ENCODE measurements around the gene MYLIP. TPM values are rescaled to one million over a fixed set of nuclear protein-coding genes. Genes with fewer than 3 reads are reported as not detected.
A peak's percentile ranks its signal among the peaks of the same experiment; 100 is the strongest.

Gene MYLIP
- polyA plus RNA-seq, 1 experiment: 6.5 TPM

DNA sequence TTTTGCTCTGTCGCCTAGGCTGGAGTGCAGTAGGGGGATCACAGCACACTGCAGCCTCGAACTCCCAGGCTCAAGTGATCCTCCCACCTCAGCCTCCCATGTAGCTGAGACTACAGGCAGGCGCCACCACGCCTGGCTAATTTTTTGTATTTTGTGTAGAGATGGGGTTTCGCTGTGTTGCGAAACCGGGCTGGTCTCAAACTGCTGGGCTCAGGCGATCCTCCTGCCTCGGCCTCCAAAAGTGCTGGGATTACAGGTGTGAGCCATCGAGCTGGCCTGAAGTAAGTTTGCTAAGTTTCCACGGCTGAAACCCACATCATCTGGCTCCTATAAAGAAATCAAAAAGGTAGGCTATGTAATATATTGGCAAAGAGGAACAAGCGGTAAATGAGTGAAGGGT is 1.4 kb upstream of the MYLIP start:
- ChIA-PET CTCF (interaction anchor here (1.1 to 2.1 kb wide), 2 partner anchors 56 to 436 kb away, joined by 3 to 10 read pairs; no protein-coding TSS in a partner anchor), POLR2A (no interaction called here)
- Histone ChIP-seq H3K27me3 (ENCODE audit: control insufficient read depth, insufficient read depth, low read length) (peaks cover 28% of the 10 kb centered on the region), H3K4me3 (ENCODE audit: low read depth, low read length) (no peak overlapping the region), H3K36me3 (ENCODE audit: control insufficient read depth, insufficient read depth, low read length) (no peaks in the 10 kb centered on the region)
- TF ChIP-seq, protein P1, sequence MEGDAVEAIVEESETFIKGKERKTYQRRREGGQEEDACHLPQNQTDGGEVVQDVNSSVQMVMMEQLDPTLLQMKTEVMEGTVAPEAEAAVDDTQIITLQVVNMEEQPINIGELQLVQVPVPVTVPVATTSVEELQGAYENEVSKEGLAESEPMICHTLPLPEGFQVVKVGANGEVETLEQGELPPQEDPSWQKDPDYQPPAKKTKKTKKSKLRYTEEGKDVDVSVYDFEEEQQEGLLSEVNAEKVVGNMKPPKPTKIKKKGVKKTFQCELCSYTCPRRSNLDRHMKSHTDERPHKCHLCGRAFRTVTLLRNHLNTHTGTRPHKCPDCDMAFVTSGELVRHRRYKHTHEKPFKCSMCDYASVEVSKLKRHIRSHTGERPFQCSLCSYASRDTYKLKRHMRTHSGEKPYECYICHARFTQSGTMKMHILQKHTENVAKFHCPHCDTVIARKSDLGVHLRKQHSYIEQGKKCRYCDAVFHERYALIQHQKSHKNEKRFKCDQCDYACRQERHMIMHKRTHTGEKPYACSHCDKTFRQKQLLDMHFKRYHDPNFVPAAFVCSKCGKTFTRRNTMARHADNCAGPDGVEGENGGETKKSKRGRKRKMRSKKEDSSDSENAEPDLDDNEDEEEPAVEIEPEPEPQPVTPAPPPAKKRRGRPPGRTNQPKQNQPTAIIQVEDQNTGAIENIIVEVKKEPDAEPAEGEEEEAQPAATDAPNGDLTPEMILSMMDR (IDR thresholded peaks at IDR 0.05; ENCODE audit: insufficient read depth, low read depth, low read length): no peak
- DNase-seq (ENCODE audit: low read depth): no peak

DNA sequence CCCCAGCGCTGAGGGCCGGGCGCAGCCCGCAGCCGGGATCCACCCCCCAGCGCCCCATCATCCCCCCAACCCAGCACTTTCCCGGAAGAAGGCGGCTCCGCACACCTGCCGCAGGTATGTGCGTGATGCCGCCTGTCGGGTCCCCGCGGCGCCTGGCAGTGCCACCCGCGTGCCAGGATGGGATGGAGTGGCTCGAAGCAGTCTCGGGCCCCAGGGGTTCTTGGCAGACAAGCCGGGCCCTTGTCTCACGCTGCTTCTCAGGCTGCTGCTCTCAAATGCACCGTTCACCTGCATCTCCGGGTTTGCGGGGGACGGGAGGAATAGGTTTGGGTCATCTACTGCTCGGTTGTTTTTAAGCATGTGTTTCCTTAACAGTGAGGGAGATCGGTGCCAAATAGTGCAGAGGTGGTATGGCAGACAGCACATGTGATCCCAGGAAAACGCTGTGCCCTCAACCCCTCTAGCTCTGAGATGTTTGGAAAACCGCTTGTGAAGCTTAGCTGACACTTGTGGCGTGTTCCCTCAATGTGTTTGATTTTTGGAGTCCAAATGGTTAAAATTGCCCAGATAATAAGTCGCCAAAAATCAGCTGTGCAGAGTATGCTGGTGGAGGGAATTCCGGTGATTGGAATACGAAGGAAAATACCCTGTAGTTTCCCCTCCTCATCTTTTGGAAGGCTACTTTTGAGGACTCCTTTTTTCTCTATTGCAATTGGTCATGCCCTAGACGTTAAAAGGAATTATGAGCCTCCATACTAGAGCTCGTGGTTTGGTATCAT is 926 bp downstream of the MYLIP start:
- Histone ChIP-seq H3K36me3 (ENCODE audit: control insufficient read depth, insufficient read depth, low read length) (no peaks in the 10 kb centered on the region), H3K4me3 (ENCODE audit: low read depth, low read length) (peak overlapping the region; percentile 84), H3K27me3 (ENCODE audit: control insufficient read depth, insufficient read depth, low read length) (peaks cover 22% of the 10 kb centered on the region)
- CTCF ChIA-PET: interaction anchor here (1.0 to 3.8 kb wide), 5 partner anchors 24 to 438 kb away, joined by 3 to 18 read pairs (median 4); no protein-coding TSS in a partner anchor
- POLR2A ChIA-PET: no interaction called here
- TF ChIP-seq, protein P1 (IDR thresholded peaks at IDR 0.05; ENCODE audit: insufficient read depth, low read depth, low read length): no peak
- no peak for DNase-seq (ENCODE audit: low read depth)

DNA sequence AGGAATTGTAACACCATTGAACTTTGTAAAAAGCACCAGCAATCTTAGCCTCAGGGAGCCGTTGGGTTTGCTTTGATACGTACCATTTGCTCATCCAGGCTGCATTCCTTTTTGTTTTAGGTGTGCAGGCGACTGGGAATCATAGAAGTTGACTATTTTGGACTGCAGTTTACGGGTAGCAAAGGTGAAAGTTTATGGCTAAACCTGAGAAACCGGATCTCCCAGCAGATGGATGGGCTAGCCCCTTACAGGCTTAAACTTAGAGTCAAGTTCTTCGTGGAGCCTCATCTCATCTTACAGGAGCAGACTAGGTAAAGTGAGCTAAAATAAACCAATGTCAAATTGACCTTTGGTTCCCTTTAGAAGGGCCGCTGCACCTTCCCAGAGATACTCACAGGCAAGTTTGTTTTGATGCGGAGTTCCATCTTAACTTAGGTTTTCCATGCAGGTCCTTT is 1.6 kb downstream of the MYLIP start:
- POLR2A ChIA-PET: interaction anchor here (0.7 kb wide), 1 partner anchor 9 kb away, joined by 15 read pairs; no protein-coding TSS in a partner anchor

DNA sequence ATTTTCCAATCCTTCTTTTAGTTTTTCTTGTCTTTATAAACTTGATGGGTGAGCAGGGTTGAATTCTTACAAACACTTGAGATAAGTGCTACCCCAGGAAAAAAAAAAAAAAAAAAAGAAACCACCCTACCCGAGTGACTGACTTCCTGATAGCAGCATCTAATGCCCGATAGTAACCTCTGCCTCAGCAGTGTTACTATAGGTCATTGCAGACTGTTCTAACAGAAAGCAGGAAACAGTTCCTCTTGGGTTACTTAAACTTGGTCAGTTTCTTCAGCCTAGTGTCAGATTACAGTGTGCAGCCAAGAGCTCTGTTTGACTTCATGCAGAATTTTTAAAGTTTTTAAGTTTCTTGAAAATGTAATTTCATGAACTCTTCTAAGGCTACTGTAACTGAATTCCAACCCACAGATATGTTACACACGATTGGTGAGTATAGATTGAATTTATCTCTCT is 2.1 kb downstream of the MYLIP start:
- DNase-seq (ENCODE audit: low read depth): no peak
- Histone ChIP-seq H3K27me3 (ENCODE audit: control insufficient read depth, insufficient read depth, low read length) (peaks cover 17% of the 10 kb centered on the region), H3K4me3 (ENCODE audit: low read depth, low read length) (peak overlapping the region; percentile 84), H3K36me3 (ENCODE audit: control insufficient read depth, insufficient read depth, low read length) (no peaks in the 10 kb centered on the region)
- TF ChIP-seq, protein P1 (IDR thresholded peaks at IDR 0.05; ENCODE audit: insufficient read depth, low read depth, low read length): no peak
- CTCF ChIA-PET: interaction anchor here (1.0 to 3.8 kb wide), 5 partner anchors 11 to 439 kb away, joined by 3 to 18 read pairs (median 4); no protein-coding TSS in a partner anchor
- POLR2A ChIA-PET: interaction anchor here (0.7 kb wide), 1 partner anchor 10 kb away, joined by 15 read pairs; no protein-coding TSS in a partner anchor

More for the DNA sequence above, 1.6 kb downstream of the MYLIP start:
- CTCF ChIA-PET: interaction anchor here (1.0 to 3.8 kb wide), 5 partner anchors 11 to 439 kb away, joined by 3 to 18 read pairs (median 4); no protein-coding TSS in a partner anchor
- TF ChIP-seq, protein P1 (IDR thresholded peaks at IDR 0.05; ENCODE audit: insufficient read depth, low read depth, low read length): no peak
- H3K4me3 ChIP-seq (ENCODE audit: low read depth, low read length): peak overlapping the region; percentile 84
- H3K36me3 ChIP-seq (ENCODE audit: control insufficient read depth, insufficient read depth, low read length): no peaks in the 10 kb centered on the region
- H3K27me3 ChIP-seq (ENCODE audit: control insufficient read depth, insufficient read depth, low read length): peaks cover 18% of the 10 kb centered on the region
- no peak for DNase-seq (ENCODE audit: low read depth)

DNA sequence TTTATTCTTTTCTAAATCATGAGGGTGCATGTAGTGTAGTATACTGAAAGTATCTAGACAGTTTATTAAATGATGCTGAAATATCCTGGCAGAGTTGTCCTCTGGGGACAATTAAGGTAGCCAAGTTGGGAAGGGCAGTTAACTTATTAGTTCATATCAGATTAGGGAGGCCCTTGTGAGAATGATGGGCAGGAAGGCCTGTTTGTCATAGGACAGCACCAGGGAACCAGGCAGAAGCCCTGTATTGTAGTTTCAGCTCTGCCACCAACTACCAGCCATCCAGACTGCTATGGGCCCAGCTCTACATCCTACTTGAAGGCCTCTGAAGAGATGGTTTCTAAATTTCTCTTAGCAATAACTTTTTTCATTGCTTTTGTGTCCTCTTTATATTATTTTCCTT is 4.0 kb downstream of the MYLIP start:
- POLR2A ChIA-PET: no interaction called here
- peaks cover 5% of the 10 kb centered on the region for H3K27me3 ChIP-seq (ENCODE audit: control insufficient read depth, insufficient read depth, low read length)
- DNase-seq (ENCODE audit: low read depth): no peak
- TF ChIP-seq, protein P1 (IDR thresholded peaks at IDR 0.05; ENCODE audit: insufficient read depth, low read depth, low read length): no peak
- no peak overlapping the region for H3K4me3 ChIP-seq (ENCODE audit: low read depth, low read length)
- CTCF ChIA-PET: interaction anchor here (0.6 to 1.4 kb wide), 3 partner anchors 253 to 442 kb away, joined by 3 to 5 read pairs (median 3); no protein-coding TSS in a partner anchor
- no peaks in the 10 kb centered on the region for H3K36me3 ChIP-seq (ENCODE audit: control insufficient read depth, insufficient read depth, low read length)

Data from BJ (cell line).